Fibroblast of the aortic adventitia (primary cell): ENCODE measurements around the gene TNNT2. TPM values are rescaled to one million over a fixed set of nuclear protein-coding genes. Genes with fewer than 3 reads are reported as not detected.
A peak's percentile ranks its signal among the peaks of the same experiment; 100 is the strongest.

ENCODE experiments used
- DNase-seq: peaks from one replicate; pipeline ENCODE4 v3.0.0-alpha.2; 2010; ENCODE audit warnings: low read depth
- H3K4me3 ChIP-seq: 2 replicates; pipeline ENCODE4 v1.5.1; 2011; ENCODE audit warnings: low read depth, mild to moderate bottlenecking, control low read depth, low read length, moderate library complexity
- CTCF ChIP-seq: IDR thresholded peaks from 2 replicates; pipeline ENCODE4 v1.5.1; 2011; ENCODE audit warnings: mild to moderate bottlenecking, low read length, control low read depth, inconsistent platforms; ENCODE audit not compliant: insufficient read depth
- total RNA-seq: library from RNA; depleted of rRNA; stranded (reverse); fragments of >200 nt; gene quantifications from 2 replicates; pipeline ENCODE4 v1.2.3, GENCODE V29; 2012; ENCODE audit warnings: low replicate concordance

TNNT2 gene
- total RNA-seq, 1 donor = 0.09 TPM

- H3K4me3 ChIP-seq = no peak overlapping the region
- DNase-seq = no peak
- no peak for TF ChIP-seq CTCF
These were observed 15.6 kb upstream of the TNNT2 start for GRCh38 chr1:201393076-201393475.

- no peak for TF ChIP-seq CTCF
- no peak overlapping the region for H3K4me3 ChIP-seq
- DNase-seq = no peak
These were observed 14.4 kb upstream of the TNNT2 start for GRCh38 chr1:201391651-201392511.

- DNase-seq = no peak
- no peak for TF ChIP-seq CTCF
- H3K4me3 ChIP-seq = no peak overlapping the region
These were observed 13.7 kb upstream of the TNNT2 start for GRCh38 chr1:201391225-201391624.

GRCh38 chr1:201389051-201389450 lies 11.6 kb upstream of the TNNT2 start:
- DNase-seq = no peak
- no peak overlapping the region for H3K4me3 ChIP-seq
- no peak for TF ChIP-seq CTCF

- TF ChIP-seq CTCF = no peak
- H3K4me3 ChIP-seq = no peak overlapping the region
- DNase-seq = no peak
These were observed 8.7 kb upstream of the TNNT2 start for GRCh38 chr1:201386208-201386607.

GRCh38 chr1:201385299-201385891 lies 7.9 kb upstream of the TNNT2 start:
- peak; percentile 88 for TF ChIP-seq CTCF
- DNase-seq = peak; percentile 30
- H3K4me3 ChIP-seq = no peak overlapping the region
